GM12878 (cell line): Measurements from ENCODE around the gene SETDB1. TPM values are rescaled to one million over a fixed set of nuclear protein-coding genes. Genes with fewer than 3 reads are reported as not detected.

Experiments used
- ATAC-seq: fragments of 200-7000 bp; cut with Tn5 transposase; 3 replicates; pipeline ENCODE4 v1.9.1; 2020; ENCODE audit warnings: mild to moderate bottlenecking, moderate library complexity
- BruUV-seq: library from RNA; stranded (reverse); fragments of 400-500 nt; replicated peaks from 2 replicates; lab custom pipeline; 2021; lab: Mats Ljungman, UMichigan
- CTCF ChIA-PET: fragments of 300-600 bp; sonication (Branson Sonifier 250); formaldehyde crosslinking; extraction: SDS; loops from one replicate; lab custom pipeline; 2021; ENCODE audit warnings: inconsistent platforms; lab: Yijun Ruan, JAX
- POLR2A ChIA-PET: fragments of 350-600 bp; formaldehyde crosslinking; extraction: SDS; loops from one replicate; lab custom pipeline; 2021; ENCODE audit warnings: inconsistent platforms; lab: Charles Lee
- RAD21 ChIA-PET: fragments of 300-600 bp; sonication (Branson Sonifier 250); formaldehyde crosslinking; loops from one replicate; lab custom pipeline; 2023; ENCODE audit warnings: antibody characterized with exemption; ENCODE audit not compliant: unreplicated experiment; lab: Charles Lee
- SMC1A ChIA-PET: fragments of 300-600 bp; sonication (Branson Sonifier 250); formaldehyde crosslinking; loops from one replicate; lab custom pipeline; 2023; ENCODE audit not compliant: unreplicated experiment, uncharacterized antibody; lab: Charles Lee
- DNase-seq: peaks from one replicate; pipeline ENCODE4 v3.0.0-alpha.2; 2011; ENCODE audit warnings: low read depth, low spot score
- FAIRE-seq: peaks from 3 replicates; lab custom pipeline; 2011; peaks lifted over from hg19 to GRCh38; lab: Jason Lieb, UNC
- H2AFZ ChIP-seq: 2 replicates; pipeline ENCODE4 v1.6.0; 2011; ENCODE audit warnings: low read depth, low read length, control low read depth; ENCODE audit not compliant: control insufficient read depth
- H3K27ac ChIP-seq: 2 replicates; pipeline ENCODE4 v1.5.1; 2011; ENCODE audit warnings: control low read depth; ENCODE audit not compliant: control insufficient read depth, insufficient read depth
- H3K27me3 ChIP-seq, 2 experiments: replicated peaks in 1 of 2; 2 replicates each; pipeline versions ENCODE4 v1.6.0 to v1.6.1; 2011; ENCODE audit warnings: low read length in 1 of 2; ENCODE audit not compliant: control insufficient read depth in 2 of 2, insufficient read depth in 2 of 2
- H3K36me3 ChIP-seq, 2 experiments: 2 replicates each; pipeline ENCODE4 v1.5.1; 2011; ENCODE audit warnings: low read length in 1 of 2; ENCODE audit not compliant: control insufficient read depth in 2 of 2, insufficient read depth in 2 of 2
- H3K4me1 ChIP-seq: 2 replicates; pipeline ENCODE4 v1.6.1; 2011; ENCODE audit warnings: mild to moderate bottlenecking, low read length, moderate library complexity, mixed read lengths; ENCODE audit not compliant: control insufficient read depth, insufficient read depth
- H3K4me2 ChIP-seq: 2 replicates; pipeline ENCODE4 v1.6.0; 2011; ENCODE audit warnings: control low read depth; ENCODE audit not compliant: control insufficient read depth, insufficient read depth
- H3K4me3 ChIP-seq: fragments of 200-600 bp; sonication (generic); 2 replicates; pipeline ENCODE4 v1.5.1; 2016
- H3K79me2 ChIP-seq: 2 replicates; pipeline ENCODE4 v1.6.0; 2011; ENCODE audit warnings: low read length; ENCODE audit not compliant: control insufficient read depth, insufficient read depth
- H3K9ac ChIP-seq: 2 replicates; pipeline ENCODE4 v1.8.0; 2011; ENCODE audit warnings: low read length, control low read depth, mixed read lengths; ENCODE audit not compliant: control insufficient read depth, insufficient read depth
- H3K9me3 ChIP-seq: replicated peaks from 3 replicates; pipeline ENCODE4 v1.5.1; 2011; ENCODE audit warnings: mild to moderate bottlenecking, low read length; ENCODE audit not compliant: control insufficient read depth, insufficient read depth
- H4K20me1 ChIP-seq: 2 replicates; pipeline ENCODE4 v1.6.0; 2011; ENCODE audit not compliant: control insufficient read depth, insufficient read depth
- ATF7 ChIP-seq: fragments of 450-650 bp; IDR thresholded peaks from 2 replicates; pipeline ENCODE4 v1.6.1; 2016; ENCODE audit warnings: low read depth, mild to moderate bottlenecking
- CHD1 ChIP-seq: IDR thresholded peaks from 2 replicates; pipeline ENCODE4 v1.6.1; 2012; ENCODE audit warnings: low read depth, low read length, improper control_type of control experiment
- EP300 ChIP-seq, 2 experiments: fragments of 150-350 bp in 1 of 2; IDR thresholded peaks; 2 replicates each; pipeline ENCODE4 v1.6.1; 2011 to 2012; ENCODE audit warnings: low read depth in 2 of 2, low read length in 2 of 2, borderline replicate concordance in 1 of 2, improper control_type of control experiment in 1 of 2, inconsistent platforms in 1 of 2; ENCODE audit not compliant: control insufficient read depth in 1 of 2
- ETV6 ChIP-seq, 2 experiments: fragments of 450-650 bp in 1 of 2; IDR thresholded peaks in 1 of 2; conservative IDR thresholded peaks in 1 of 2; 2 replicates each; pipeline ENCODE4 v1.6.1; 2014; ENCODE audit warnings: antibody characterized with exemption in 1 of 2, borderline replicate concordance in 1 of 2, low read depth in 1 of 2, mild to moderate bottlenecking in 1 of 2, moderate library complexity in 1 of 2
- JUNB ChIP-seq: IDR thresholded peaks from 2 replicates; pipeline ENCODE4 v1.6.1; 2016; ENCODE audit warnings: antibody characterized with exemption, mild to moderate bottlenecking
- KAT2A ChIP-seq: conservative IDR thresholded peaks from 2 replicates; pipeline ENCODE4 v1.6.1; 2011; ENCODE audit warnings: low read depth, low read length; ENCODE audit not compliant: control insufficient read depth
- PAX5 ChIP-seq: IDR thresholded peaks from 2 replicates; pipeline ENCODE4 v1.6.1; 2011; ENCODE audit warnings: low read depth, low read length, borderline replicate concordance
- PML ChIP-seq: IDR thresholded peaks from 2 replicates; pipeline ENCODE4 v1.6.1; 2012; ENCODE audit warnings: low read length, inconsistent platforms
- RAD21 ChIP-seq: IDR thresholded peaks from 2 replicates; pipeline ENCODE4 v1.6.1; 2011; ENCODE audit warnings: mild to moderate bottlenecking, low read depth, low read length, moderate library complexity; ENCODE audit not compliant: insufficient read depth
- RBBP5 ChIP-seq: fragments of 200-600 bp; sonication (generic); conservative IDR thresholded peaks from 2 replicates; pipeline ENCODE4 v1.6.1; 2016
- TARDBP ChIP-seq: IDR thresholded peaks from 2 replicates; pipeline ENCODE4 v1.6.1; 2016; ENCODE audit warnings: borderline replicate concordance
- WGBS: methylation state at CpG from one replicate; pipeline ENCODE4 v1.1.6; 2016; ENCODE audit warnings: low lambda C conversion rate; ENCODE audit not compliant: insufficient replicate concordance, insufficient coverage; ENCODE audit errors: missing lambda C conversion rate; 5-methylcytosine and 5-hydroxymethylcytosine counted together
- in situ Hi-C: fragments of 300-500 bp; cut with MboI; formaldehyde crosslinking; loops from 9 replicates; pipeline ENCODE4 v1.14.3; 2018; ENCODE audit warnings: mixed read lengths
- intact Hi-C: fragments of 100-400 bp; cut with micrococcal nuclease; formaldehyde crosslinking; loops from one replicate; pipeline ENCODE4 v1.14.2; 2022; ENCODE audit not compliant: unreplicated experiment
- polyA plus RNA-seq, 11 experiments: library from polyadenylated mRNA; depleted of rRNA in 4 of 11; unstranded in 6 of 11; stranded (reverse) in 5 of 11; fragments of >200 nt; fragmentation: Nextera tagmentation in 4 of 11; fragmentation: Illumina TruSeq in 1 of 11; extraction: Ambion mirVana in 4 of 11; extraction: Trizol in 1 of 11; gene quantifications; 1 replicate in 1 of 11; 2 replicates in 10 of 11; pipeline versions ENCODE4 v1.2.1 to v1.2.3, GENCODE V29; 2011 to 2016; ENCODE audit warnings: inconsistent platforms in 2 of 11, missing spikeins in 2 of 11, low read depth in 1 of 11
- total RNA-seq, 4 experiments: library from RNA; depleted of rRNA in 3 of 4; stranded (reverse); fragments of >200 nt in 3 of 4; fragmentation: Illumina TruSeq in 1 of 4; extraction: Trizol in 1 of 4; gene quantifications; 2 replicates each; pipeline versions ENCODE4 v1.2.1 to v1.2.3, GENCODE V29; 2013 to 2021
- TF ChIP-seq, protein P1 (sequence below): fragments of 450-650 bp; IDR thresholded peaks from 2 replicates; pipeline ENCODE4 v1.6.1; 2017; ENCODE audit warnings: mild to moderate bottlenecking

SETDB1 gene
- total and polyA plus RNA-seq, 10 of the 15 experiments (the other 5 are each of a cell fraction or from before 2014, with no cell fraction given): 14.3 to 56.7 (median 35.7) TPM

DNA sequence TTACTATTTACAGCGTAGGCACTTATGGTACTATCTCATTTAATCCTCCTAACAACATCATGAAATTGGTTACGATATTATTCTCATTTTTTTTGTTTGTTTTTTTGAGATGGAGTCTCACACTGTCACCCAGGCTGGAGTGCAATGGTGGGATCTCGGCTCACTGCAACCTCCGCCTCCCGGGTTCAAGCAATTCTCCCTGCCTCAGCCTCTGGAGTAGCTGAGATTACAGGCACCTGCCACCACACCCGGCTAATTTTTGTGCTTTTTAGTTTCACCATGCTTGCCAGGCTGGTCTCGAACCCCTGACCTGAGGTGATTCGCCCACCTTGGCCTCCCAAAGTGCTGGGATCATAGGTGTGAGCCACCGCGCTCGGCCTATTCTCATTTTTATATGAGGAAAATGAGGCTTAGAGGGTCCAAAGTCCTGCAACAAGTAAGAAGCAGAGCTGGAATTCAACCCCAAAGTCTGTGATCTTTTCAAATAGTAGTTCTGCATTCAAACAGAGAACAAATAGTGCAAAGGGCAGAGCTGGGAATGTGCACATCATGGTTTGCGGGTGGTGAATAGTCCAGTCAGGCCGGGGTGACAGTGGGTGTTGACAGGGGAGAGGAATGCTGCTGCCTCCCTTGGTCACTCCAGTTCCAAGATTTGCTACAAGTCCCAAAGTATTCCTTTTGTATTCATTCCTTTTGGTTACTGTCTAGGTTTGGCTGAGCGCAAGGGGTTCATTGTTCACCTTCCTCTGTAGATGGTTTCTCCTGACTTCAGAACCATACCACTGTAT is 86.7 kb downstream of the SETDB1 start (continued):
- TF ChIP-seq PAX5: no peak
- TF ChIP-seq KAT2A: no peak
- no peak for TF ChIP-seq EP300 (IDR thresholded peaks at IDR 0.05; ENCODE audit: borderline replicate concordance in 1 of 2, control insufficient read depth in 1 of 2, low read depth in 2 of 2, low read length in 2 of 2)
- TF ChIP-seq ETV6 (conservative IDR thresholded peaks at IDR 0.05 in 1 of 2, IDR thresholded peaks at IDR 0.05 in 1 of 2; ENCODE audit: borderline replicate concordance in 1 of 2, low read depth in 1 of 2): no peak
- TF ChIP-seq JUNB: no peak
- TF ChIP-seq, protein P1, sequence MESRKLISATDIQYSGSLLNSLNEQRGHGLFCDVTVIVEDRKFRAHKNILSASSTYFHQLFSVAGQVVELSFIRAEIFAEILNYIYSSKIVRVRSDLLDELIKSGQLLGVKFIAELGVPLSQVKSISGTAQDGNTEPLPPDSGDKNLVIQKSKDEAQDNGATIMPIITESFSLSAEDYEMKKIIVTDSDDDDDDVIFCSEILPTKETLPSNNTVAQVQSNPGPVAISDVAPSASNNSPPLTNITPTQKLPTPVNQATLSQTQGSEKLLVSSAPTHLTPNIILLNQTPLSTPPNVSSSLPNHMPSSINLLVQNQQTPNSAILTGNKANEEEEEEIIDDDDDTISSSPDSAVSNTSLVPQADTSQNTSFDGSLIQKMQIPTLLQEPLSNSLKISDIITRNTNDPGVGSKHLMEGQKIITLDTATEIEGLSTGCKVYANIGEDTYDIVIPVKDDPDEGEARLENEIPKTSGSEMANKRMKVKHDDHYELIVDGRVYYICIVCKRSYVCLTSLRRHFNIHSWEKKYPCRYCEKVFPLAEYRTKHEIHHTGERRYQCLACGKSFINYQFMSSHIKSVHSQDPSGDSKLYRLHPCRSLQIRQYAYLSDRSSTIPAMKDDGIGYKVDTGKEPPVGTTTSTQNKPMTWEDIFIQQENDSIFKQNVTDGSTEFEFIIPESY: no peak
- TF ChIP-seq, all 136 proteins: peak for 0

DNA sequence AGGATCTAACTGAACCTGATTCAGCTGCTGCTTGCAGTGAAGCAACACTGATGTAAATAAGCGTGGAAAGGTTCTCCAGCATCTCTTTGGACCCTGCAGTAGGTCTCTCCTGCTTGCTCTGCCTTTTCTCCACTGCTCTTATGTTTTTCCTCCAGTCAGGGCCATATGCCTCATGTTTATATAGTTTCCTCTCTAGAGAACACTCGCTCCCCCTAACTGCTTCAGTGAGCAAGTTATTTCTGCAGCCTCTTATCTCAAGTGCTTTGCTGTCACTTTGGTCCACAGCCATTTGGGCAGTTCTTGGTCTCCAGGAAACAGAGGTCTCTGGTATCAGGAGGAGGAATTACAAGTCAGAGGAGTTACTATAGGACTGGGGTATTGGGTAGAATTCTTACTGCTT is 87.4 kb downstream of the SETDB1 start:
- ChIA-PET CTCF (interaction anchor here (1.9 kb wide), 1 partner anchor 11 kb away, joined by 7 read pairs; no protein-coding TSS in a partner anchor), POLR2A (interaction anchor here (0.8 kb wide), 1 partner anchor 67 kb away, joined by 5 read pairs; no protein-coding TSS in a partner anchor)
- WGBS: 62% methylated on average over 2 of the region's 2 CpGs

More for the DNA sequence above, 87.4 kb downstream of the SETDB1 start:
- in situ Hi-C loops (no loop called here), intact Hi-C loops (no loop called here)
- peaks cover 9% of the 10 kb centered on the region for H3K79me2 ChIP-seq
- ChIA-PET SMC1A (no interaction called here), RAD21 (interaction anchor here (2.0 kb wide), 1 partner anchor 143 kb away, joined by 4 read pairs; the partner anchor contains the start of gene TNFAIP8L2)
- DNase-seq (no peak), ATAC-seq (no peak), FAIRE-seq (no peak)
- H3K4me1 ChIP-seq: peaks cover 4% of the 10 kb centered on the region
- H2AFZ ChIP-seq: no peak overlapping the region
- H3K27me3 ChIP-seq: no peaks in the 10 kb centered on the region
- H3K4me3 ChIP-seq: no peak overlapping the region
- no TSS peak for BruUV-seq
- no peak overlapping the region for H3K9ac ChIP-seq
- H3K9me3 ChIP-seq: no peaks in the 10 kb centered on the region
- H3K4me2 ChIP-seq: no peak overlapping the region
- TF ChIP-seq TARDBP (no peak), CHD1 (no peak), RAD21 (no peak), PML (no peak), RBBP5 (no peak), ATF7 (no peak)
- H3K27ac ChIP-seq: no peak overlapping the region
- H3K36me3 ChIP-seq: no peaks in the 10 kb centered on the region
- H4K20me1 ChIP-seq: no peaks in the 10 kb centered on the region
